Mucosa of rectum (tissue), 2 donors: Measurements from ENCODE around the gene WDFY1.

Experiments used
- H3K27ac ChIP-seq, 2 donors: one replicate each; pipeline ENCODE4 v1.7.0; 2013; ENCODE audit warnings: inconsistent platforms in 2 of 2, low read depth in 2 of 2, low read length in 2 of 2
- H3K27me3 ChIP-seq, 2 donors: one replicate each; pipeline ENCODE4 v1.7.0; 2013; ENCODE audit warnings: low read length in 2 of 2; ENCODE audit not compliant: control insufficient read depth in 2 of 2, insufficient read depth in 2 of 2
- H3K36me3 ChIP-seq, 2 donors: one replicate each; pipeline ENCODE4 v1.7.0; 2013; ENCODE audit warnings: low read length in 2 of 2; ENCODE audit not compliant: control insufficient read depth in 2 of 2, insufficient read depth in 2 of 2
- H3K4me1 ChIP-seq, 2 donors: one replicate each; pipeline ENCODE4 v1.7.0; 2013; ENCODE audit warnings: low read length in 2 of 2, mild to moderate bottlenecking in 1 of 2; ENCODE audit not compliant: control insufficient read depth in 2 of 2, insufficient read depth in 2 of 2
- H3K4me3 ChIP-seq, 2 donors: one replicate each; pipeline ENCODE4 v1.7.0; 2013; ENCODE audit warnings: low read length in 2 of 2
- H3K9ac ChIP-seq, 2 donors: one replicate each; pipeline ENCODE4 v1.7.0; 2013; ENCODE audit warnings: low read length in 2 of 2, low read depth in 1 of 2, mild to moderate bottlenecking in 1 of 2
- H3K9me3 ChIP-seq, 2 donors: one replicate each; pipeline ENCODE4 v1.7.0; 2013; ENCODE audit warnings: low read length in 2 of 2; ENCODE audit not compliant: control insufficient read depth in 2 of 2
- donor health status: healthy.
- donor health status: Normal muscosa, but diverticular disease.

Gene WDFY1

DNA sequence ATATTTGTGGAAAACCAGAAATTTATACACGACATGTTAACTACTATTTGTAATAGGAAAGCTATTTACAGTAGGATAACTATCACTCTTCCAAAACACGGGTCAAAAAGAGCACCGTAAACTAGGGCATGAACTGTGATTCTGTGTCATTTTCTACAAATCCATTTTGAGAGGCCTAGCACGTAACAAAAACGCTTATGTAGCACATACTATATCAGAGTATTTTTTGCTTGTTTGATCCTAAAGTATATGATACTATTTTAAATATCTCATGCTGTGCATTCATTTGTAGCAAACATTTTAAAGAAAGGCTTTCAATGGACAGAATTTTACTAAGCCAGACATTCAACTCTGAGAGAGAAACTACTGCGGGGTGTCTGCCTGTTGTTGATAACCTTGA is 45.1 kb downstream of the WDFY1 start:
- Histone ChIP-seq H3K4me1 (no peaks in the 10 kb centered on the region), H3K27me3 (no peaks in the 10 kb centered on the region), H3K27ac (no peak overlapping the region), H3K4me3 (no peak overlapping the region), H3K9ac (no peak overlapping the region), H3K36me3 (peaks cover 29 to 34% of the 10 kb centered on the region in 2 donors), H3K9me3 (no peaks in the 10 kb centered on the region)

DNA sequence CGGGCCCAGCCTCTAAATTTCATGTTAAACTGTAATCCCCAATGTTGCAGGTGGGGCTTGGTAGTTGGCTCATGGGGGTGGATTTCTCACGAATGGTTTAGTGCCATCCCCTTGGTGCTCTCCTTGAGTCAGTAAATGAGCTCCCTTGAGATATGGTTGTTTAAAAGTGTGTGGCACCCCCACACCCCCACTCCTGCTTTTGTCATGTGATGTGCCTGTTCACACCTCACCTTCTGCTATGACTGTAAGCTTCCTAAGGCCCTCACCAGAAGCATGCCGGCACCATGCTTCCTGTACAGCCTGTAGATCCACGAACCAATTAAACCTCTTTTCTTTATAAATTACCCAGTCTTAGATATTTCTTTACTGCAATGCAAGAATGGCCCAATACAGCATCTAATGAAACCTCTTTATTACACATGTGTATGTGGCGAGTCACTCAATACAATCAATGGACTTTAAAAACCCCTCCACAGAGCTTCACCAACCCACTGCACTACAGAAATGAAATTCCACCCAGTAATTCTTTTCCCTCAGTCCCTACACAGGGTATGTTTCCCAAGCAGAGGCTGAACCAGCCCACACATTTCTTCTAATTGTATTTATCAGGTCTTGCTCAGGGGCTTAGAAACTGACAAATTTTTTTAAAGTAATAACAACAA is 47.3 kb downstream of the WDFY1 start:
- Histone ChIP-seq H3K27ac (no peak overlapping the region), H3K9me3 (no peaks in the 10 kb centered on the region), H3K4me1 (no peaks in the 10 kb centered on the region), H3K36me3 (peaks cover 37 to 40% of the 10 kb centered on the region in 2 donors), H3K9ac (no peak overlapping the region), H3K4me3 (no peak overlapping the region), H3K27me3 (no peaks in the 10 kb centered on the region)

DNA sequence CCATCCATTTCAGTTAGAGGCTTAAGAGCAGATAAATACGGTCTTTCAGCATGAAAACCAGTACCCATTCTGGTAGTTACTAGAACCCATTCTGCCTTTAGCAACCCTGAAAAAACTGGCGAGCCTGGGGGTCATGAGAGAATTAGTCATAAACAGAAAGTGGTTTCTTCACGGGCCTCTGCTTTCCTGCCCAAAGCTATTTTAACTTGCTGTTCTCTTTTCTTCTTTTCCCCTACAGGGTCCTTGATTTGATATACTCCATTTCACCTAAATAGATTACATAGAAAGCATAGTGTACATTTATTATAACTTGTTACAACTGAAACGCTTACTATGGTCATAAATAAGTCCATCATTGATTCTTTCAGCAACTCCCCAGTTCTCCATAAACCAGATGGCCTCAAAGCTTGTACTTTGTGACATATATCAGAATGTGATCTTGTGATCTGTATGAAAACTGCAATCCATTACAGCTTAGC is 48.3 kb downstream of the WDFY1 start:
- H3K27me3 ChIP-seq = no peaks in the 10 kb centered on the region
- no peak overlapping the region for H3K4me3 ChIP-seq
- no peaks in the 10 kb centered on the region for H3K9me3 ChIP-seq
- no peak overlapping the region for H3K9ac ChIP-seq
- no peaks in the 10 kb centered on the region for H3K4me1 ChIP-seq
- peaks cover 38 to 45% of the 10 kb centered on the region in 2 donors for H3K36me3 ChIP-seq
- H3K27ac ChIP-seq = no peak overlapping the region

DNA sequence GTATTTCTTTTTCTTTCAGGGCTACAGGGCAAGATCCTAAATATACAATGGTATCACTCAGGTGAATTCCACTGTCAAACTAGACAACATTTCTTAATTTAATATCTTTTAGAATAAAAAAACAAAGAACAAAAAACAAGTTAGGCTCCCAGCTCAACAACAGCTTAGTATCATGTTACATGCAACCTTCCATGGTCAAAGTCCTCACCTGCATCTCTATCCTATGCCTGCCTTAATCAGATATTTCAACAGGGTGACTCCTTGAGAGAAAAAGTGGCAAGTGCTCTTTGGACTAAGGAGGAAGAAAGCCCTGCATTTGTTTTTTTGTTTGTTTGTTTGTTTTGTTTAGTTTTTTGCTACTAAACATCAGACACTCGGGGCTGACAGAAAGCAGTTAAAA is 50.2 kb downstream of the WDFY1 start:
- Histone ChIP-seq H3K27ac (no peak overlapping the region), H3K9me3 (no peaks in the 10 kb centered on the region), H3K36me3 (peaks cover 25 to 36% of the 10 kb centered on the region in 2 donors), H3K4me3 (no peak overlapping the region), H3K4me1 (no peaks in the 10 kb centered on the region), H3K9ac (no peak overlapping the region), H3K27me3 (no peaks in the 10 kb centered on the region)

DNA sequence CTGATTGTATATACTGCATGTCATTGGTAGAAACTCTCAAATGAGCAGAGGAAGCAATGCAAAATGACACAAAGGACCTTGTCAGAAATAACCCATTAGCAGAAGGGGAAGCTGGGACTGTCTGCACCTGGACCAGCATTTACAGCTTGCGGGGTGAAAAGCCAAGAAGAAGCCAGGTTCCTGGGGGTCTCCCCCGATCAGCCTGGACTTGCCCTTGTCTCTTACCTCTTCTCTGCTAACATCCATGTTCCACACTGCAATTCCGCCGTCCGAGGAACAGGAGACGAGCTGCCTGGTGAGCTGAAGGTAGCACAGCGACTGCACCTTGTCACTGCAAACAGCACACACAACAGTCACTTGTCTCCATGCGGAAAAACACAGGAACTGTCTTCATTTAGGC is 51.1 kb downstream of the WDFY1 start:
- Histone ChIP-seq H3K9ac (no peak overlapping the region), H3K27ac (no peak overlapping the region), H3K27me3 (no peaks in the 10 kb centered on the region), H3K9me3 (no peaks in the 10 kb centered on the region), H3K4me3 (no peak overlapping the region), H3K4me1 (no peaks in the 10 kb centered on the region), H3K36me3 (peaks cover 33 to 44% of the 10 kb centered on the region in 2 donors)

DNA sequence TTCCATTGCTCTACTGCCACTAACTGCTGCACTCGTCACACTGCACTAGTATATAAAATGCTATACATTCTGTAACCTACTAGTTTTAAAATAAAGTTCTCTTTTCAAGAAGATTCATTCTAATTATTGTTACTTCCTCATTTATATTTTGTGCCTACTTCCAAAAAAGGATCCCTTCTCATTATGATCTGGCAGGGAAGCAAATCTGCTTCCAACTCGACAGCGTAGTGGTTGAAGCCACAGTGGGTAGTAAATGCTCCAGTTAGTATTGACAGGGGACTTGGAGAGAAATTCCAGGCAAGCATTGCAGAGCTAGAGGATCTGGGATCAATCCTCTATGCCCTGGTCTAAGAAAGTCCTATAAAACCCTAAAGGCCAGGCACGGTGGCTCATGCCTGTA is 54.4 kb downstream of the WDFY1 start:
- Histone ChIP-seq H3K9ac (no peak overlapping the region), H3K27ac (no peak overlapping the region), H3K36me3 (peaks cover 37 to 47% of the 10 kb centered on the region in 2 donors), H3K4me3 (no peak overlapping the region), H3K9me3 (no peaks in the 10 kb centered on the region), H3K4me1 (no peaks in the 10 kb centered on the region), H3K27me3 (no peaks in the 10 kb centered on the region)

DNA sequence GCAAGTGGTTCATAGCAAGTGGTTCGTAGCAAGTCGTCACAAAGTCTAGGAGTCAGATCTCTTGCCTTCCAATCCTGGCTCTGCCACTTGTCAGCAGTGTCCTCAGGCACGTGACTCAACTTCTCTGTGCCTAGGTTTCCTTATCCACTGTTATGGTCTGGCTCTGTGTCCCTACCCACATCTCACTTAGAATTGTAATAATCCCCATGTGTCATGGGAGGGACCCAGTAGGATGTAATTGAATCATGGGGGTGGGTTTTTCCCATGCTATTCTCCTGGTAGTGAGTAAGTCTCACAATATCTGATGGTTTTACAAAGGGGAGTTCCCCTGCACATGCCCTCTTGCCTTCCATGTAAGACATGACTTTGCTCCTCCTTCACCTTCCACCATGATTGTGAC is 55.9 kb downstream of the WDFY1 start:
- Histone ChIP-seq H3K36me3 (peaks cover 31 to 46% of the 10 kb centered on the region in 2 donors), H3K4me3 (no peak overlapping the region), H3K4me1 (no peaks in the 10 kb centered on the region), H3K9ac (no peak overlapping the region), H3K9me3 (no peaks in the 10 kb centered on the region), H3K27me3 (no peaks in the 10 kb centered on the region), H3K27ac (no peak overlapping the region)

DNA sequence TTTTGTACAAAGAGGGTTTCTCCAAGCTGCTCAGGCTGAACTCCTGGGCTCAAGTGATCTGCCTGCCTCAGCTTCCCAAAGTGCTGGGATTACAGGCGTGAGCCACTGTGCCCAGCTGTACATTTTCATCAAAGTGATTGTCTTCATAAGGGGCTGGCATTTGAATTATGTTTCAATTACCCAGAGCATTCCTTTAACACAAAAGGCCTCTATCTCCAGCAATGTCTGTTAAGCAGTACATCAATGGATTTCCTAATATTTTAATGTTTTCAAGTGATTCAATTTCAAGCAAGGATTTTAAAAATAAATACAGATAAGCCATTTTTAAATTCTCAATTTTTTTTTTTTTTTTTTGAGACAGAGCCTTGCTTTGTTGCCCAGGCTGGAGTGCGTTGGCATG is 56.9 kb downstream of the WDFY1 start:
- no peak overlapping the region for H3K9ac ChIP-seq
- peaks cover 25 to 46% of the 10 kb centered on the region in 2 donors for H3K36me3 ChIP-seq
- H3K4me3 ChIP-seq = no peak overlapping the region
- H3K27me3 ChIP-seq = no peaks in the 10 kb centered on the region
- H3K4me1 ChIP-seq = no peaks in the 10 kb centered on the region
- no peaks in the 10 kb centered on the region for H3K9me3 ChIP-seq
- no peak overlapping the region for H3K27ac ChIP-seq

DNA sequence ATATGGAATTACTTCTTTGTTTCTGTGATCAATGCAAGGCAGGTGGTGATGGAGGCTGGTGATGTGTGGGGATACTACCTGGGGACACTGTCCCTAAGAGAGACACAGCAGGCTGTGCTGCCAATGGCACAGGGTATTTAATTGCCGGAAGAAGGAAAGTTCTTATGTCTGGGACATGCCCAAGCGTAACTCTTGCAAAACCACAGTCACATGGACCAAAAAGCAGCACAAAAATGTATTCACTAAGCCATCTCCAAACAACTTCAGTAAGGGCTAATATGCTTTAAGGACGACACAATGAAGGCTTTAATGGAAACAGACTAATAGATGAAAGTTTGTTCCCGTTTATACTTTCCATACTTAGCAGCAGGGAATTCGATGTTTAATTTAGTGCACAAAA is 58.0 kb downstream of the WDFY1 start:
- Histone ChIP-seq H3K27me3 (no peaks in the 10 kb centered on the region), H3K4me3 (no peak overlapping the region), H3K27ac (no peak overlapping the region), H3K4me1 (no peaks in the 10 kb centered on the region), H3K9ac (no peak overlapping the region), H3K9me3 (no peaks in the 10 kb centered on the region), H3K36me3 (peaks cover 30 to 38% of the 10 kb centered on the region in 2 donors)

DNA sequence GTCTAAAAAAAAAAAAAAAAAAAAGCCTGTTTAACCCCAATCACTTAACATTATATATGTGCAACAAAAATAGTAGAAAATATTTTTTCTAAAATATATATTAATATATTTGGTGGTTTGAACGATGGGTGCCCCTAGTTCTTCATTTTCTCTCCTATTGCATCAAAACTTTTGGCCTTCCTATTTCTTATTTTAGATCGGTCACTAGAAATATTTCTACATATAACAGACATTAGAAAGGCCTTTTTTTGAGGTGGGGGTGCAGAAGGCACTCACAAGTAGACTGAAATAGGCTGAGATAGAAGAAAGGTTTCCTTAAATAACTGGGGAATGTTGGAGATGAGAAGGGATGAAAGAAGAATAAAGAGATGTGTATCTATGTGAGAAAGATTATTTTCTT is 58.4 kb downstream of the WDFY1 start:
- Histone ChIP-seq H3K4me3 (no peak overlapping the region), H3K27me3 (no peaks in the 10 kb centered on the region), H3K4me1 (no peaks in the 10 kb centered on the region), H3K36me3 (peaks cover 32 to 41% of the 10 kb centered on the region in 2 donors), H3K27ac (no peak overlapping the region), H3K9me3 (no peaks in the 10 kb centered on the region), H3K9ac (no peak overlapping the region)
